D721Med (cell line): ENCODE data around the gene EXOC3L2.
A peak's percentile ranks its signal among the peaks of the same experiment; 100 is the strongest.

Source experiments
- DNase-seq: peaks from one replicate; pipeline ENCODE4 v3.0.0; 2011; ENCODE audit warnings: low spot score; ENCODE audit not compliant: insufficient read length
- FAIRE-seq: peaks from 2 replicates; lab custom pipeline; 2011; peaks lifted over from hg19 to GRCh38; lab: Jason Lieb, UNC
- CTCF ChIP-seq: IDR thresholded peaks from 2 replicates; pipeline ENCODE4 v1.5.1; 2012; ENCODE audit warnings: mild to moderate bottlenecking, control low read depth; ENCODE audit not compliant: insufficient read depth; ENCODE audit errors: missing control alignments

Gene EXOC3L2

GRCh38 chr19:45202637-45203036 lies 42.6 kb downstream of the EXOC3L2 start:
- TF ChIP-seq CTCF: no peak
- FAIRE-seq (no peak), DNase-seq (no peak)

- DNase-seq (no peak), FAIRE-seq (no peak)
- peak; percentile 35 for TF ChIP-seq CTCF
Measured at GRCh38 chr19:45200568-45200967, 44.6 kb downstream of the EXOC3L2 start.

- FAIRE-seq (no peak), DNase-seq (no peak)
- no peak for TF ChIP-seq CTCF
Measured at GRCh38 chr19:45195764-45196163, 49.4 kb downstream of the EXOC3L2 start.

- no peak for DNase-seq
- no peak for TF ChIP-seq CTCF
- FAIRE-seq: no peak
Measured at GRCh38 chr19:45191375-45191774, 53.8 kb downstream of the EXOC3L2 start.

GRCh38 chr19:45189971-45190370 lies 55.2 kb downstream of the EXOC3L2 start:
- FAIRE-seq: no peak
- DNase-seq: no peak
- TF ChIP-seq CTCF: no peak

GRCh38 chr19:45187421-45188100 lies 57.6 kb downstream of the EXOC3L2 start:
- FAIRE-seq (no peak), DNase-seq (peak; percentile 57)

More at GRCh38 chr19:45187421-45188100, 57.6 kb downstream of the EXOC3L2 start:
- peak; percentile 43 for TF ChIP-seq CTCF
